Measurements from ENCODE around the gene CDK17.

CDK17 gene

GRCh38 chr12:96250119-96250685 lies 150.0 kb downstream of the CDK17 start:
- no peak overlapping the region for H3K4me3 ChIP-seq (ENCODE audit: low read length, poor library complexity, severe bottlenecking)
- H3K9me3 ChIP-seq (ENCODE audit: insufficient read depth, low read depth, low read length) = no peaks in the 10 kb centered on the region
- H4K20me1 ChIP-seq (ENCODE audit: insufficient read depth, low read length, poor library complexity, severe bottlenecking) = peaks cover 5% of the 10 kb centered on the region
- H3K4me1 ChIP-seq (ENCODE audit: insufficient read depth, low read length, poor library complexity, severe bottlenecking) = no peaks in the 10 kb centered on the region
- peaks cover 83% of the 10 kb centered on the region; the same call in 1 of the 2 replicates for H3K36me3 ChIP-seq (ENCODE audit: insufficient read depth, low read length)
- H3K9me2 ChIP-seq (replicated peaks; ENCODE audit: low read depth, low read length) = no peaks in the 10 kb centered on the region
- no peaks in the 10 kb centered on the region for H3F3A ChIP-seq (ENCODE audit: low read depth)
- no peak for TF ChIP-seq CTCF (conservative IDR thresholded peaks at IDR 0.05; ENCODE audit: low read length)
- no peak for TF ChIP-seq EZH2phosphoT487 (IDR thresholded peaks at IDR 0.05; ENCODE audit: borderline replicate concordance)
- no peak overlapping the region for H3K4me2 ChIP-seq (ENCODE audit: low read depth, low read length, poor library complexity, severe bottlenecking)
- no peak overlapping the region for H3K9ac ChIP-seq (ENCODE audit: low read depth, low read length, poor library complexity, severe bottlenecking)
- H2AFZ ChIP-seq (ENCODE audit: low read length) = no peak overlapping the region
- peaks cover 9% of the 10 kb centered on the region; the same call in 1 of the 2 replicates for H3K79me2 ChIP-seq (ENCODE audit: insufficient read depth, low read length)
- no peaks in the 10 kb centered on the region for H3K27me3 ChIP-seq (ENCODE audit: insufficient read depth, low read length, poor library complexity, severe bottlenecking)

GRCh38 chr12:96249196-96250118 lies 150.8 kb downstream of the CDK17 start:
- Histone ChIP-seq H3K9me2 (replicated peaks; ENCODE audit: low read depth, low read length) (no peaks in the 10 kb centered on the region), H3K9ac (ENCODE audit: low read depth, low read length, poor library complexity, severe bottlenecking) (no peak overlapping the region), H3K79me2 (ENCODE audit: insufficient read depth, low read length) (peaks cover 7% of the 10 kb centered on the region; the same call in 1 of the 2 replicates), H3K4me2 (ENCODE audit: low read depth, low read length, poor library complexity, severe bottlenecking) (no peak overlapping the region), H3K4me3 (ENCODE audit: low read length, poor library complexity, severe bottlenecking) (no peak overlapping the region), H3K27me3 (ENCODE audit: insufficient read depth, low read length, poor library complexity, severe bottlenecking) (no peaks in the 10 kb centered on the region), H3F3A (ENCODE audit: low read depth) (no peaks in the 10 kb centered on the region), H3K4me1 (ENCODE audit: insufficient read depth, low read length, poor library complexity, severe bottlenecking) (no peaks in the 10 kb centered on the region), H2AFZ (ENCODE audit: low read length) (no peak overlapping the region), H4K20me1 (ENCODE audit: insufficient read depth, low read length, poor library complexity, severe bottlenecking) (peaks cover under 1% of the 10 kb centered on the region), H3K9me3 (ENCODE audit: insufficient read depth, low read depth, low read length) (no peaks in the 10 kb centered on the region), H3K36me3 (ENCODE audit: insufficient read depth, low read length) (peaks cover 77% of the 10 kb centered on the region; the same call in 1 of the 2 replicates)
- no peak for TF ChIP-seq CTCF (conservative IDR thresholded peaks at IDR 0.05; ENCODE audit: low read length)
- TF ChIP-seq EZH2phosphoT487 (IDR thresholded peaks at IDR 0.05; ENCODE audit: borderline replicate concordance) = no peak

GRCh38 chr12:96248136-96248931 lies 151.9 kb downstream of the CDK17 start:
- Histone ChIP-seq H4K20me1 (ENCODE audit: insufficient read depth, low read length, poor library complexity, severe bottlenecking) (no peaks in the 10 kb centered on the region), H3K4me1 (ENCODE audit: insufficient read depth, low read length, poor library complexity, severe bottlenecking) (no peaks in the 10 kb centered on the region), H3K36me3 (ENCODE audit: insufficient read depth, low read length) (peaks cover 69% of the 10 kb centered on the region; the same call in 1 of the 2 replicates), H3K4me2 (ENCODE audit: low read depth, low read length, poor library complexity, severe bottlenecking) (no peak overlapping the region), H2AFZ (ENCODE audit: low read length) (no peak overlapping the region), H3K9me2 (replicated peaks; ENCODE audit: low read depth, low read length) (no peaks in the 10 kb centered on the region), H3K27me3 (ENCODE audit: insufficient read depth, low read length, poor library complexity, severe bottlenecking) (no peaks in the 10 kb centered on the region), H3F3A (ENCODE audit: low read depth) (no peaks in the 10 kb centered on the region), H3K9ac (ENCODE audit: low read depth, low read length, poor library complexity, severe bottlenecking) (no peak overlapping the region), H3K9me3 (ENCODE audit: insufficient read depth, low read depth, low read length) (no peaks in the 10 kb centered on the region), H3K4me3 (ENCODE audit: low read length, poor library complexity, severe bottlenecking) (no peak overlapping the region), H3K79me2 (ENCODE audit: insufficient read depth, low read length) (peaks cover 3% of the 10 kb centered on the region; the same call in 1 of the 2 replicates)
- no peak for TF ChIP-seq CTCF (conservative IDR thresholded peaks at IDR 0.05; ENCODE audit: low read length)
